HEK293 (cell line): Measurements from ENCODE around the gene CLCN2.

Source experiments
- CTCF ChIA-PET: fragments of 350-600 bp; formaldehyde crosslinking; extraction: SDS; loops from one replicate; lab custom pipeline; 2021; ENCODE audit warnings: antibody characterized with exemption; lab: Yijun Ruan, JAX
- POLR2A ChIA-PET: fragments of 300-600 bp; formaldehyde crosslinking; extraction: SDS; loops from one replicate; lab custom pipeline; 2020; ENCODE audit warnings: antibody characterized with exemption, inconsistent platforms; lab: Yijun Ruan, JAX
- H3K27ac ChIP-seq: fragments of 200-500 bp; sonication (Bioruptor generic); 2 replicates; pipeline ENCODE4 v1.5.1; 2014; ENCODE audit warnings: low read depth, low read length, control low read depth, inconsistent platforms; ENCODE audit errors: extremely low read depth
- H3K36me3 ChIP-seq, 2 experiments: fragments of 200-500 bp in 1 of 2; sonication (Bioruptor generic) in 1 of 2; 1 replicate in 1 of 2; 2 replicates in 1 of 2; pipeline ENCODE4 v1.5.1; 2014 to 2017; ENCODE audit warnings: inconsistent platforms in 2 of 2, low read length in 2 of 2; ENCODE audit not compliant: control insufficient read depth in 2 of 2, insufficient read depth in 1 of 2
- H3K4me1 ChIP-seq: fragments of 200-500 bp; sonication (Bioruptor generic); 2 replicates; pipeline ENCODE4 v1.5.1; 2014; ENCODE audit warnings: mild to moderate bottlenecking, low read length, inconsistent platforms; ENCODE audit not compliant: control insufficient read depth, insufficient read depth
- H3K4me3 ChIP-seq: 2 replicates; pipeline ENCODE4 v1.5.1; 2011; ENCODE audit warnings: low read depth, mild to moderate bottlenecking, control low read depth, low read length, moderate library complexity
- H3K9me3 ChIP-seq: fragments of 200-500 bp; sonication (Bioruptor generic); 2 replicates; pipeline ENCODE4 v1.5.1; 2014; ENCODE audit warnings: low read depth, low read length, inconsistent platforms; ENCODE audit not compliant: control insufficient read depth, insufficient read depth
- EGR2 ChIP-seq: fragments of 450-650 bp; formaldehyde crosslinking; IDR thresholded peaks from 2 replicates; pipeline ENCODE4 v1.5.1; 2016; ENCODE audit warnings: low read depth, missing biosample characterization, missing genetic modification characterization
- GLI2 ChIP-seq: fragments of 450-650 bp; formaldehyde crosslinking; IDR thresholded peaks from 2 replicates; pipeline ENCODE4; 2017; ENCODE audit warnings: missing biosample characterization, missing genetic modification characterization, low read depth, borderline replicate concordance
- GLIS2 ChIP-seq: fragments of 450-650 bp; formaldehyde crosslinking; IDR thresholded peaks from 2 replicates; pipeline ENCODE4 v1.5.1; 2016; ENCODE audit warnings: missing biosample characterization, missing genetic modification characterization
- KLF16 ChIP-seq: fragments of 450-650 bp; formaldehyde crosslinking; IDR thresholded peaks from 2 replicates; pipeline ENCODE4 v1.5.1; 2017; ENCODE audit warnings: missing biosample characterization, missing genetic modification characterization
- KLF8 ChIP-seq: fragments of 450-650 bp; formaldehyde crosslinking; IDR thresholded peaks from 2 replicates; pipeline ENCODE4 v1.5.1; 2016; ENCODE audit warnings: missing biosample characterization, missing genetic modification characterization
- MEIS1 ChIP-seq: sonication (generic); formaldehyde crosslinking; IDR thresholded peaks from 2 replicates; pipeline ENCODE4 v1.8.1; 2022; ENCODE audit warnings: missing genetic modification reagents, mild to moderate bottlenecking, borderline replicate concordance
- OSR2 ChIP-seq: fragments of 450-650 bp; formaldehyde crosslinking; IDR thresholded peaks from 2 replicates; pipeline ENCODE4 v1.5.1; 2016; ENCODE audit warnings: missing biosample characterization, missing genetic modification characterization
- ZBTB11 ChIP-seq: fragments of 450-650 bp; formaldehyde crosslinking; conservative IDR thresholded peaks from 2 replicates; pipeline ENCODE4 v1.5.1; 2016; ENCODE audit warnings: low read depth, missing biosample characterization, missing genetic modification characterization
- ZBTB17 ChIP-seq: fragments of 450-650 bp; formaldehyde crosslinking; IDR thresholded peaks from 2 replicates; pipeline ENCODE4 v1.5.1; 2016; ENCODE audit warnings: missing biosample characterization, missing genetic modification characterization
- ZBTB48 ChIP-seq: fragments of 450-650 bp; formaldehyde crosslinking; IDR thresholded peaks from 2 replicates; pipeline ENCODE4 v1.5.1; 2016; ENCODE audit warnings: missing biosample characterization, missing genetic modification characterization
- ZNF280D ChIP-seq: fragments of 450-650 bp; formaldehyde crosslinking; IDR thresholded peaks from 2 replicates; pipeline ENCODE4 v1.5.1; 2016; ENCODE audit warnings: missing biosample characterization, missing genetic modification characterization
- ZNF366 ChIP-seq: fragments of 450-650 bp; formaldehyde crosslinking; conservative IDR thresholded peaks from 2 replicates; pipeline ENCODE4 v1.5.1; 2016; ENCODE audit warnings: missing biosample characterization, missing genetic modification characterization
- ZNF433 ChIP-seq: fragments of 450-650 bp; formaldehyde crosslinking; IDR thresholded peaks from 2 replicates; pipeline ENCODE4 v1.5.1; 2016; ENCODE audit warnings: missing biosample characterization, missing genetic modification characterization, low read depth
- ZNF704 ChIP-seq: fragments of 450-650 bp; formaldehyde crosslinking; IDR thresholded peaks from 2 replicates; pipeline ENCODE4 v1.5.1; 2016; ENCODE audit warnings: missing biosample characterization, missing genetic modification characterization
- ZNF776 ChIP-seq: fragments of 450-650 bp; formaldehyde crosslinking; IDR thresholded peaks from 2 replicates; pipeline ENCODE4 v1.5.0; 2017; ENCODE audit warnings: missing biosample characterization, missing genetic modification characterization, borderline replicate concordance
- ZNF791 ChIP-seq: fragments of 450-650 bp; formaldehyde crosslinking; IDR thresholded peaks from 2 replicates; pipeline ENCODE4 v1.5.1; 2016; ENCODE audit warnings: missing biosample characterization, missing genetic modification characterization

Gene CLCN2

GRCh38 chr3:184388936-184389230 lies 27.5 kb upstream of the CLCN2 start:
- H3K27ac ChIP-seq: no peak overlapping the region
- peaks cover 0 to 19% of the 10 kb centered on the region in 2 experiments; a peak in 1 of 3 replicates for H3K36me3 ChIP-seq
- ChIA-PET POLR2A (no interaction called here), CTCF (interaction anchor here (0.6 to 1.3 kb wide), 2 partner anchors 17 to 79 kb away, joined by 4 to 5 read pairs; no protein-coding TSS in a partner anchor)
- TF ChIP-seq KLF8 (tag by site-specific recombination) (no peak), ZNF704 (no peak), ZNF433 (tag by site-specific recombination) (no peak), ZNF791 (tag by site-specific recombination) (no peak), ZBTB11 (tag by site-specific recombination) (no peak), ZNF776 (tag by site-specific recombination) (no peak), MEIS1 (CRISPR knock-in tag) (no peak), KLF16 (no peak), GLIS2 (no peak), EGR2 (no peak), ZBTB48 (tag by site-specific recombination) (no peak), ZNF280D (no peak), OSR2 (no peak)
- H3K4me1 ChIP-seq: no peaks in the 10 kb centered on the region
- H3K9me3 ChIP-seq: no peaks in the 10 kb centered on the region
- no peak overlapping the region for H3K4me3 ChIP-seq

- Histone ChIP-seq H3K4me3 (no peak overlapping the region), H3K27ac (no peak overlapping the region), H3K9me3 (no peaks in the 10 kb centered on the region), H3K4me1 (no peaks in the 10 kb centered on the region), H3K36me3 (peaks cover 0 to 21% of the 10 kb centered on the region in 2 experiments; a peak in 1 of 3 replicates)
- POLR2A ChIA-PET: no interaction called here
- no peak for TF ChIP-seq GLI2 (tag by site-specific recombination)
- 0 out of 2 replicates have a peak, but pooled peaks have one; percentile 12 for TF ChIP-seq GLIS2
- peak; percentile 63 for TF ChIP-seq ZBTB17
- TF ChIP-seq ZNF366 (tag by site-specific recombination): peak; percentile 99
- CTCF ChIA-PET: interaction anchor here (0.6 to 1.3 kb wide), 3 partner anchors 17 to 162 kb away, joined by 3 to 5 read pairs (median 3); no protein-coding TSS in a partner anchor
Measured at GRCh38 chr3:184388164-184388935, 26.9 kb upstream of the CLCN2 start.
